Left hindlimb (tissue), 1 donor: ENCODE results near the gene MEOX1.
"Not testable (repeated sequence)": the region's sequence is repeated elsewhere in the genome, so short reads cannot be mapped to it uniquely, and the experiment has no call there.

ENCODE experiments used
- DNase-seq: peaks from one replicate; pipeline ENCODE4 v3.0.0-alpha.2; 2018

Gene MEOX1

DNA sequence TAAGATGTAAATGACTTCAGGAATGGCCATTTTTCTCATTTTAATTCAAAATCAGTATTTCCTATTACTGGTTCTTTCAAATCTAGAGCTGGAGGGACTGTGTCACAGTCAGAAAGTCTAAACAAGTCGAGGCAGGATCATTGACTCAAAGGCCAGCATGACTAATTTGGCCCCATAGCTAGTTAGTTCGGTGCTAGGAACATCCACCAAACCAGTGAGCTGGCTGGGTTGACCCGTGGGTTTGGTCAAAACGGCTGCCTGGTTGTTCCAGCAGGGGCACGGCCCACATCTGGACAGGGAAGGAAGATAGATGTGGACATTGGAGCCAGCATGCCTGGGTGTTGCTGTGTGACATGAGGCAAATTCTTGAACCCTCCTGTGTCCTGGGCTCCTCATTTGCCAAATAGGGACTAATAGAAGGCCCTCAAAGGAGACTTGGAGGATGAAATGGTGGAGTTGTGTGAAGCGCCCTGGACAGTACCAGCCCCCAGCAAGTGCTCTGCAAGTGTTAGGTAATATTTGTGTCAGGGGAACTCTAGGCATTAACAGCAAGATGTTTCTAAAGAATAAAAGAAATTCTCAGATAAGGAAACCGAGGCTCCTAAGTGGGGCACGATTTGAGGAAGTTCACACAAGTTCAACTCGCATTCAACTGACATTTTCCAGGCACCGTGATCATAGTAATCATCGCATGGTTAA, 46.2 kb downstream of the MEOX1 start:
- DNase-seq, result no peak

DNA sequence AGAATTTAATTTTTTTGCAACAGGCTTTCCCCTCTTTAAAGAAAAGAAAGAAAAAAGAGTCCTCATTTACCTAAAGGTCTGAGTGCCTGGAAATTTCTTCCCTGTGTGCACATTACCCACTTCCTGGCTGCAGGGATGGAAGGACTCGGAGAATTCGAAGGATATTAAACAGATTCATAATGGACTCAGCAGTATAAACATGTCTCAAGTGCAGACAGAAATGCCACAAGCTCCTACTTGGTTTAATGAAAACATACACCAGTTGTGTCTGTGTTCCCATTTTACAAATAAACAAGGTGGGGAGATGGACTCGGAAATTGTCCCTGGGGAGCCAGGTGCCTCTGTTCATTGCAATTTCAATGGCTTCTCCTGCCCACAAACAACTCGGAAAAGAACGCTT, 47.2 kb downstream of the MEOX1 start:
- no peak for DNase-seq

GRCh38 chr17:43613917-43614316, 47.8 kb downstream of the MEOX1 start:
- peak; percentile 74 for DNase-seq

DNA sequence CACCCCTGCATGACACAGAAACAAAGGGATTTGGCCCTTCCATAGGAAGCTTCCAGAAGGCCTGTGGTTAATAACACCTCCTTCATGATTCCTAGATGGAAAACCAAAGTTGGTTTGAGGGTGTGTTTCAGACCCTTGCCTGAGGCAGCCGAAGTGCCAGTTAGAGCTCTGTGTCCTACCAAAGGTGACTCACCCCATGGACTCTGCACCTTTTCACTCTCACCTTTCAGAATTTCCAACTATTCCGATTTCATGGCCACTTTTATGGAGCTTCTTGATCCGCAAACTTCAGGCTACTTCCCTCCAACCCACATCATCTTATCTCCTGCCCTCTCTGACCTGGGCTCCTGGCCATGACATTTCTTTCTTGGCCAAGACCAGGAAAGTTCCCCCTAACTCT, 49.2 kb downstream of the MEOX1 start:
- DNase-seq, result no peak

DNA sequence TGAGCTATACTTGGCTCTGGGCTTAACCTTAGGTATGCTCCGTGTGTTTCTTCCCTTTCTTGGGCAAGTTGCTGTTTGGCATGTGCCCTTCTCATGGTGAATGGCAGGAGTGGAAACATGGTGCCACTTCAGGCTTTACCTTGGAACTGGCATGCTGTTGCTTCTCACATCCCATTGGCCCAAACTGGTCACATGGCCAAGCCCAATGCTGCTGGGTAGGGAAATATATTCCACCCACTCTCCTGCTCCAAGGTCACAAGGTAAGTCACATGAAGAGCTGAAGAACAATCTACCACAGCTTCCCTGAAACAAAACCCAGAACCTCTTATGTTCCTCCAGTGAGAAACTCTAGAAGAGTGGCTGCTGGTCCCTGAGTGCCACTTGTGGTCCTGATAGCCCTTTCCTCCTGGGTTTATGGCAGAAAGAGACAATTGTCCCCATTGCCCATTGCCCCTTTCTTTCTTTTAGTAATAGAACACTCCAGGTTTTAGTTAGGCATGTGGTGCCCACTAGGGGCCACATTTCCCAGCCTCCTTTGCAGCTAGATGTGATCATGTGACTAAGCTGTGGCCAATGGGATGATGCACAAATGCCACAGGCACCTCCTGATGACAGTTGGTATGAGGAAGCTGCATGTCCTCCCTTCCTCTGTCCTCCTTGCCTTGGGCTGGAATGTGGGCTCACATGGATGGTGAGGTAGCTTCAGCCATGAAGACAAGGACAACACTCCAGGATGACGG, 50.3 kb downstream of the MEOX1 start:
- DNase-seq, result no peak

GRCh38 chr17:43609613-43610385, 51.9 kb downstream of the MEOX1 start:
- no peak for DNase-seq

DNA sequence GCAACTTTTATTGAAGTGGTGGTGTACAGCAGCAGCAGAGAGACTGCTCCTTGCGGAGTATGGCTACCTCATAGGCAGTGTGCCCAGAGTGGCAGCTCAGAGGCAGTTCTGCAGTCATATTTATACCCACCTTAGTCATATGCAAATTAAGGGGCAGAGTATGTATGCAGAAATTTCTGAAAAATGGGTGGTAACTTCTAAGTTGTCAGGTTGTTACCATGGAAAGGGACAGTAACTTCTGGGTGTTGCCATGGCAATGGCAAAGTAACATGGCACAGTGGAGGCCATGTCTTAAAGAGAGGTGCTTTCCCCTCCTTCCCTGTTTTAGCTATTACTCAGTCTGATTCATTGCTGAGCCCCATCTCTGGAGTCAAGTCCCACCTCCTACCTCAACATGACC, 53.4 kb downstream of the MEOX1 start:
- no peak for DNase-seq

GRCh38 chr17:43604549-43604948, 57.2 kb downstream of the MEOX1 start:
- DNase-seq, result no peak

DNA sequence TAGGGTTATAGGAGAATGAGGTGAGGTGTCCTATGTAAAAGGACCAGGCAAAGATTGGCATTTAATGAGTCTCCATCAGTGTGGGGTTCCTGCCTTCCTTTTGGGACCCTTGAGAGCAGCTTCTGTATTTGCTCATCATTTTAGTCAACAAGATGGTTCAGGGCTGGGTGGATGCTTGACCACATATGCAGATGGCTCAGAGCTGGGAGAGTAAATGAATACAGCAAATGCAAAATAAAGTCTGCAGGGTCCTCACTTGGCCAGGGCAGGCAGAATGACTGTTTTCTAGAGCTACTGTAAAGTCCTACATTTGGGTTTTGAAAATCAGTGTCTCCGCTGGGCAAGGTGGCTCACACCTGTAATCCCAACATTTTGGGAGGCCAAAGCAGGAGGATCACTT, 58.4 kb downstream of the MEOX1 start:
- no peak for DNase-seq

DNA sequence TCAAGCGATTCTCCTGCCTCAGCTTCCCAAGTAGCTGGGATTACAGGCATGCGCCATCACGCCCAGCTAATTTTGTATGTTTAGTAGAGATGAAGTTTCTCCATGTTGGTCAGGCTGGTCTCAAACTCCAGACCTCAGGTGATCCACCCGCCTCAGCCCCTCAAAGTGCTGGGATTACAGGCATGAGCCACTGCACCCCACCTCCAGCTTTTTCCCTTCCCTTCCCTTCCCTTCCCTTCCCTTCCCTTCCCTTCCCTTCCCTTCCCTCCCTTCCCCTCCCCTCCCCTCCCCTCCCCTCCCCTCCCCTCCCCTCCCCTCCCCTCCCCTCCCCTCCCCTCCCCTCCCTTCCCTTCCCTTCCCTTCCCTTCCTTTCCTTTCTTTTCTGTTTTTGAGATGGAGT, 59.2 kb downstream of the MEOX1 start:
- DNase-seq, result not testable (repeated sequence)

GRCh38 chr17:43601280-43602039, 60.3 kb downstream of the MEOX1 start:
- DNase-seq, result no peak

- no peak for DNase-seq
These were observed 61.9 kb downstream of the MEOX1 start for GRCh38 chr17:43599835-43600234.

GRCh38 chr17:43599046-43599395, 62.7 kb downstream of the MEOX1 start:
- DNase-seq, result no peak

DNA sequence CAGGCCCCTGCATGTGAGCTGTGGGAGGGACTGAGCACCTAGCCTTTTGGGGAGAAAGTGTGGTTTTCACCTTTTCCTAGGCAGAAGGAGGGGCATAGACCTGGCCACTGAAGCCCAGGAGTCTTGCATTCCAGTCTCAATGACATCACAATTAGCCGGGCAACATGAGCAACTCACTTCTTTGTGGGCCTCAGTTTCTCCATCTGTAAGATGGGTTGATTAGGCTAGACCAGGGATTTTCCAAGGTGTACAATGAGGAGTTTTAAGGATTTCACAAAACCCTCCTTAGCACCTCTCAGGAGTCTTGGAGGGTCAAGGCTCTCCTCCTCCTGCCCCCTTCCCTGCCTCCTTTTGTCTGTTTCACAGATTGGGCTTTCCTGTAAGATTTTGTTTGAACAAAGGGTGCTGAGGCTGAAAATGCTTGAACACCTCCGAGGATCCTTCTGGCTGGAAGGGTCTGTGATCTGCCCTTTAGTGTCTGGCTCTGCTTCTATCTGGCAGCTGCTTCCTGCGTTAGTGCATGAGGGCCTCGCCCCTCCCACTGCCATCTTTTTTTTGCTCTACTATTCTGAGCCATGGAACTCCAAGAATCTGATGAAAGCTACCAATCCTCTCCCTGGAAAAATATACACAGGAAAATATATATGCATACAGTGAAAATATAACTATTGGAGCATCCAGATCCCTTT, 63.2 kb downstream of the MEOX1 start:
- DNase-seq, result no peak

- no peak for DNase-seq
These were observed 63.9 kb downstream of the MEOX1 start for GRCh38 chr17:43597624-43598356.

- DNase-seq, result no peak
These were observed 66.3 kb downstream of the MEOX1 start for GRCh38 chr17:43595466-43595865.

DNA sequence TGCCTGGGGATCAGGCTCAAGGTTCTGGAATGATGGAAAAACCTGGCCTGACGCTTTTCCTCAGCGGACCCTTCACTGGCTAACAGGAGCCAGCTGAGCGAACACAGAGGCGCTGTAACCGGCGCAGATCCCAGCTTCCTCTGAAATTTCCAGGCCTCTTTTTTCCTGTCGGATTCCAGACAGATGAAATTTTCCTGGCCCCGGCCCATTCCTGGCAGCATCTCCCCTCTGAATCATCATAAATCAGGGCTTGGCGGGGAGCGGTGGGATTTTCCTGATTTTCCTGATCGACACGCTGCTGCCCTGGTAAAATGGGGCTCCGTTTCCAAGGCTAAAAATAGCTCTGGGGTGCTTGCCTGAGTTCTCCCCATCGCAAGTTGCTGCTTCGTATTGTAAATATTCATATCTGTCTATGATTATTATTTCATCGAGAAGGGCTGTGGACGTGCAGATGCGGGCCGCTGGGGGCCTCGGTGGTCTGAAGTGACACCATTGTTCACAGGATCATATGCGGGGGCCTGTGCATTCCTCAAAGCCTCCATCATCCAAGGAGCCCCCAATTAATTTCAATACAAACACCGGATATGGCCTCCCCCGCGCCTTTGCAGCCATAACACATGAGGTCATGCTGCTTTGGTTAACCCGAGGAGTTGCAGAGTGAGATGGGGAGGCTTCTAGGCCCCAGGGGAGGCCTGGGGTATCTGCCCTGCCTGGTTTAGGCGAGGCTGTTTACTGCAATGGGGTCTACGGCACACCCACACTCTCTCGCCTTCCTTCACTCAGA, 69.8 kb downstream of the MEOX1 start:
- peak; percentile 92 for DNase-seq

DNA sequence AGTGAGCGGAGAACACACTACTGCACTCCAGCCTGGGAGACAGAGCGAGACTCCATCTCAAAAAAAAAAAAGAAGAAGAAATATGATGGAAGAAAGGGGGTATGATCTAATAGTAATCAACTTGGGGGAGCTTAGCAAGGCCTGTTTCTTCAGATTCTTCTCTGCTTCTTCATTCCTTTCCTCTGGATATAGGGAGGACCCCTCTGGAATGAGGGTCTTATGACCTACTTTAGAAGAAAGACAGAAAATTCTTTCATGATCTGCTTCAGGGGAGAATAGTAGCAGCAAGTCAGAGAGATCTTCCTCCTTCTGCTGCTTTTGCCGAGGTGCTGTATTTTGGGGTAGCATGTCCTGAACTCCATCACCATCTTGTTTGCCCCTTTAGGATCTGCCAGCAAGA, 70.7 kb downstream of the MEOX1 start:
- no peak for DNase-seq
